ENCODE data around the gene TMEM50A. TPM values are rescaled to one million over a fixed set of nuclear protein-coding genes. Genes with fewer than 3 reads are reported as not detected.
"Not testable (repeated sequence)": the region's sequence is repeated elsewhere in the genome, so short reads cannot be mapped to it uniquely, and the experiment has no call there.

Gene TMEM50A
- total RNA-seq, result 100 to 1,000 TPM; 130 to 162 TPM

GRCh38 chr1:25338188-25338981 is at the start of gene TMEM50A:
TSS of gene TMEM50A (plus strand) at chr1:25338334. CDS start at chr1:25340487, 2,153 bp downstream.
- CTCF ChIA-PET, result no interaction called here
- DNase-seq (peak; percentile 92), ATAC-seq (peak; percentile 82)
- peak within 1 kb of the TSS; percentile 98 for H3K27ac Mint-ChIP-seq
- peaks cover 17% of the 10 kb centered on the region for H3K36me3 Mint-ChIP-seq
- H3K27me3 Mint-ChIP-seq, result no peaks in the 10 kb centered on the region
- H3K4me3 Mint-ChIP-seq, result peak within 1 kb of the TSS; percentile 92
- no peaks in the 10 kb centered on the region for H3K9me3 Mint-ChIP-seq (ENCODE audit: low read depth)
- H3K4me1 Mint-ChIP-seq, result peaks cover 27% of the 10 kb centered on the region

- CTCF ChIA-PET; DNase-seq; ATAC-seq; H3K9me3 Mint-ChIP-seq (ENCODE audit: low read depth); H3K27ac Mint-ChIP-seq; H3K36me3 Mint-ChIP-seq; H3K4me3 Mint-ChIP-seq; H3K4me1 Mint-ChIP-seq; H3K27me3 Mint-ChIP-seq: not testable (repeated sequence)
Measured at GRCh38 chr1:25288573-25289101, 49.5 kb upstream of the TMEM50A start.

GRCh38 chr1:25290043-25290442 is 48.1 kb upstream of the TMEM50A start:
- DNase-seq, CTCF ChIA-PET: not testable (repeated sequence)

DNA sequence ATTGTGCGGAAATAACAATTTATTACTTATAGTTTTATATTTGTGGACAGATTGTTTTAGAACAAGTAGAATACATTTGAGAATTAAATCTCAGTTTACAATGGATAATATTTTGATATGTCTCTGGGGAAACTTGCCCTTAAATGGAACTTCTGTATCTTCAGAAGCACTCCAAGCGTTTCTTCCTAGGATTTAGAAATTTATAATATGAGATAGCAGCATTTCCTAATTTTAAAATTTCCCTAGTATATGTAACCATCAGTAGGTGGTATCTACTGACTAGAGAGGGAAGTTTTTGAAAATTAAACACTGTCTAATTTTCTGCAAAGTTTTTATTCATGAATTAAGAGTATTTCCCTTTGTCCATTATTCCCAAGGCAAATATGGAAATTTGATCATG is 44.7 kb upstream of the TMEM50A start:
- H3K4me3 Mint-ChIP-seq; H3K27ac Mint-ChIP-seq; DNase-seq; ATAC-seq; H3K9me3 Mint-ChIP-seq (ENCODE audit: low read depth); H3K4me1 Mint-ChIP-seq; H3K27me3 Mint-ChIP-seq; H3K36me3 Mint-ChIP-seq; CTCF ChIA-PET: not testable (repeated sequence)

More at GRCh38 chr1:25290043-25290442, 48.1 kb upstream of the TMEM50A start:
- not testable (repeated sequence) for H3K4me3 Mint-ChIP-seq; H3K4me1 Mint-ChIP-seq; H3K27ac Mint-ChIP-seq; H3K27me3 Mint-ChIP-seq; H3K36me3 Mint-ChIP-seq; H3K9me3 Mint-ChIP-seq (ENCODE audit: low read depth)
- ATAC-seq, result peak; percentile 66

GRCh38 chr1:25294889-25295826 is 43.0 kb upstream of the TMEM50A start:
- H3K27me3 Mint-ChIP-seq; H3K9me3 Mint-ChIP-seq (ENCODE audit: low read depth); ATAC-seq; H3K4me3 Mint-ChIP-seq; H3K27ac Mint-ChIP-seq; DNase-seq; CTCF ChIA-PET; H3K4me1 Mint-ChIP-seq; H3K36me3 Mint-ChIP-seq: not testable (repeated sequence)

GRCh38 chr1:25296501-25296900 is 41.6 kb upstream of the TMEM50A start:
- H3K36me3 Mint-ChIP-seq; H3K4me1 Mint-ChIP-seq; DNase-seq; ATAC-seq; H3K27me3 Mint-ChIP-seq; H3K4me3 Mint-ChIP-seq; CTCF ChIA-PET; H3K27ac Mint-ChIP-seq; H3K9me3 Mint-ChIP-seq (ENCODE audit: low read depth): not testable (repeated sequence)

DNA sequence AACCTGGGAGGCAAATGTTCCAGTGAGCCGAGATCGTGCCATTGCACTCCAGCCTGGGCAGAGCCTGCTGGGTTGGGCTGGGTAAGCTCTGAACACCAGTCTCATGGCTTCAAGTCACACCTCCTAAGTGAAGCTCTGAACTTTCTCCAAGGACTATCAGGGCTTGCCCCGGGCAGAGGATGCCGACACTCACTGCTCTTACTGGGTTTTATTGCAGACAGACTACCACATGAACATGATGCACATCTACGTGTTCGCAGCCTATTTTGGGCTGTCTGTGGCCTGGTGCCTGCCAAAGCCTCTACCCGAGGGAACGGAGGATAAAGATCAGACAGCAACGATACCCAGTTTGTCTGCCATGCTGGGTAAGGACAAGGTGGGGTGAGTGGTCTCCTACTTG is 37.4 kb upstream of the TMEM50A start:
- H3K27ac Mint-ChIP-seq; ATAC-seq; H3K4me1 Mint-ChIP-seq; H3K27me3 Mint-ChIP-seq; H3K9me3 Mint-ChIP-seq (ENCODE audit: low read depth); H3K36me3 Mint-ChIP-seq; DNase-seq; CTCF ChIA-PET; H3K4me3 Mint-ChIP-seq: not testable (repeated sequence)

GRCh38 chr1:25302330-25302729 is 35.8 kb upstream of the TMEM50A start:
- H3K36me3 Mint-ChIP-seq; CTCF ChIA-PET; H3K9me3 Mint-ChIP-seq (ENCODE audit: low read depth); DNase-seq; H3K4me1 Mint-ChIP-seq; ATAC-seq; H3K27ac Mint-ChIP-seq; H3K4me3 Mint-ChIP-seq; H3K27me3 Mint-ChIP-seq: not testable (repeated sequence)

DNA sequence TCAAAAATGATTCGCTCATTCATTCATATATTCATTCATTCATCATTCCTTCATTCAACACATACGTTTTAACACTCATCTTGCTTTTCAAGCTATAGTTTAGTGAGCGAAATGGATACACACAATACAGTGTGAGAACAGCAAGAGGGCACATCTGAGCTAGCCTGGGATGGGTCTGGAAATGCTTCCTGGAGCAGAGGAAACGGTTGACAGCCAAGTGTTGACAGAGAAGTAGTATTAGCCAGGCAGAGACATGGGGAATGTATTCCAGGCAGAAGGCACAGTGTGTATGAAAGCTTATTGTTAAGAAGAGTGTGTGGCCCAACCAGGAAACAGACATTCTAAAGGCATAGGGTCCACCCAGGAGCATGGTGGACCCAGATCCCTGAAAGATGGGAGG is 33.2 kb upstream of the TMEM50A start:
- H3K36me3 Mint-ChIP-seq; CTCF ChIA-PET; H3K27me3 Mint-ChIP-seq; H3K4me3 Mint-ChIP-seq; H3K27ac Mint-ChIP-seq; H3K4me1 Mint-ChIP-seq; ATAC-seq; DNase-seq; H3K9me3 Mint-ChIP-seq (ENCODE audit: low read depth): not testable (repeated sequence)

DNA sequence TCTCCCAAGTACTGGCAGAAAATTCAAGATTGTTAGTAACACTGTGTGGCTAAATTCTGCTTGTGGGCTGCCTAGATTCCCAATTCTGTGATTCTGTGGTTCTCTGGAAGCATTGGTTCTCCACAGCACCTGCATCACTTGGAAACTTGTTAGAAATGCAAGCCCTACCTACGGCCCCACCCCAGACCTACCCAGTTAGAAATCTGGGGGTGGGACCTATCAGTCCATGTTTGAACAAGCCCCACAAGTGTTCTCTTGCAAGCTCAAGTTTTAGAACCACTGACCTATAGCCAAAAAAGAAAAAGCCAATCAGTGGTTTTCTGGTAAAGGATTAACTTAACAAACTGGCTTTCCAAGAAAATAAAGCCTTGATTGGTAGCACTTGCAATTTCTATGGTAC is 30.0 kb upstream of the TMEM50A start:
- H3K9me3 Mint-ChIP-seq (ENCODE audit: low read depth); CTCF ChIA-PET; H3K36me3 Mint-ChIP-seq; H3K4me3 Mint-ChIP-seq; ATAC-seq; H3K27me3 Mint-ChIP-seq; H3K4me1 Mint-ChIP-seq; DNase-seq; H3K27ac Mint-ChIP-seq: not testable (repeated sequence)

GRCh38 chr1:25309085-25309484 is 29.0 kb upstream of the TMEM50A start:
- CTCF ChIA-PET; H3K36me3 Mint-ChIP-seq; H3K9me3 Mint-ChIP-seq (ENCODE audit: low read depth); H3K27me3 Mint-ChIP-seq; H3K27ac Mint-ChIP-seq; ATAC-seq; H3K4me3 Mint-ChIP-seq; DNase-seq; H3K4me1 Mint-ChIP-seq: not testable (repeated sequence)

DNA sequence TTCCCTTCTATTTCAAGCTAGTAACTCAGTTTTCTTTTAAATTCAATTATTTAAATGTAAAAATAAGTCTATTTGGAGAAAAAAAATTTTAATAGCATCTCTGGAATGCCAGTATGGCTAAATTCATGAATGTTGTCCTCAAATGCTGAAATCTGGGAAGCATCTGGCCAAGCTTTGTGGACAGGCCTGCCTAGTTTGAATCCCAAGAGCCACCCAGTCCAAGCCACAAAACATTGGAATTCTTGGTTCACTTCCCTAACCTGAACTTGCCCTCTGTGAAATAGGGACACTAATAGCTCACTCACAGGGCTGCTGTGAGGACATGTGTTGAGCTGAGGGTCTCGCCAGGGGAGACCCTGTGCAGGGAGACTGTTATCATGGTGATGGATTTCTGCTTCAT is 28.6 kb upstream of the TMEM50A start:
- DNase-seq; H3K27me3 Mint-ChIP-seq; H3K27ac Mint-ChIP-seq; H3K9me3 Mint-ChIP-seq (ENCODE audit: low read depth); H3K4me3 Mint-ChIP-seq; CTCF ChIA-PET; H3K4me1 Mint-ChIP-seq; ATAC-seq: not testable (repeated sequence)
- peaks cover 11% of the 10 kb centered on the region for H3K36me3 Mint-ChIP-seq

DNA sequence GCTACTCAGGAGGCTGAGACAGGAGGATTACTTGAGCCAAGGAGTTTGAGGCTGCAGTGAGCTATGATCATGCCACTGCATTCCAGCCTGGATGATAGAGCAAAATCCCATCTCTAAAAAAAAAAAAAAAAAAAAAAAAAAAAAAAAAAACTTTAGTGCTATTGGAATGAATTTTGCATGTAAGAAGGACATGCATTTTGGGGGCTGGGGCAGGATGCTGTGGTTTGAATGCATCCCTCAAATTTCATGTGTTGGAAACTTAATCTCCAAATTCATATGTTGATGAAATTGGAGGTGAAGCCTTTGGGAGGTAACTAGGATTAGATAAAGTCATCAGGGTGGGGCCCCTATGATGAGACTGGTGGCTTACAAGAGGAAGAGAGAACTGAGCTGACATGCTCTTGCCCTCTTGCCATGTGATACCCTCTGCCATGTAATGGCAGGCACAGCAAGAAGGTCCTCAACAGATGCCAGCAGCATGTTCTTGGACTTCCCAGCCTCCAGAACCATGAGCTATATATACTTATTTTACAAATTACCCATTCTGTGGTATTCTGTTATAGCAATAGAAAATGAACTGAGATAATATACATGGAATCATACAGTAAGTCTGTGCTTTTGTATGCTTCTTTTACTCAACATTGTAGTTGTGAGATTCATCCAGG is 25.2 kb upstream of the TMEM50A start:
- peaks cover 11% of the 10 kb centered on the region for H3K36me3 Mint-ChIP-seq
- H3K4me3 Mint-ChIP-seq; H3K4me1 Mint-ChIP-seq; H3K27me3 Mint-ChIP-seq; H3K9me3 Mint-ChIP-seq (ENCODE audit: low read depth); CTCF ChIA-PET; ATAC-seq; H3K27ac Mint-ChIP-seq; DNase-seq: not testable (repeated sequence)

Measured in activated CD8-positive, alpha-beta memory T cell treated with anti-CD3 and anti-CD28 coated beads, Interleukin-2, amount 10 ng/mL, durations not matched to agents 7 days and 5 days (primary cell).